Aorta (tissue), 5 donors: Measurements from ENCODE around the gene EXO1. TPM values are rescaled to one million over a fixed set of nuclear protein-coding genes. Genes with fewer than 3 reads are reported as not detected.

Experiments used
- ATAC-seq: fragments of 200-7000 bp; cut with Tn5 transposase; one replicate; pipeline ENCODE4 v1.9.1; 2022; ENCODE audit warnings: moderate library complexity; ENCODE audit not compliant: low FRiP score
- DNase-seq, 2 donors: peaks; one replicate each; pipeline ENCODE4 v3.0.0-alpha.2; 2020
- H3K27ac ChIP-seq, 2 donors: one replicate each; pipeline ENCODE4 v1.5.1; 2013; ENCODE audit warnings: low read length in 2 of 2, mild to moderate bottlenecking in 2 of 2, moderate library complexity in 2 of 2, control low read depth in 1 of 2, inconsistent platforms in 1 of 2, low read depth in 1 of 2
- H3K27me3 ChIP-seq, 2 donors: one replicate each; pipeline ENCODE4 v1.6.1; 2013; ENCODE audit warnings: control low read depth in 1 of 2, low read length in 1 of 2, mild to moderate bottlenecking in 1 of 2, moderate library complexity in 1 of 2; ENCODE audit not compliant: insufficient read depth in 2 of 2, control insufficient read depth in 1 of 2
- H3K36me3 ChIP-seq, 2 donors: one replicate each; pipeline ENCODE4 v1.6.1; 2013; ENCODE audit warnings: control low read depth in 1 of 2, low read length in 1 of 2, mild to moderate bottlenecking in 1 of 2; ENCODE audit not compliant: insufficient read depth in 2 of 2, control insufficient read depth in 1 of 2
- H3K4me1 ChIP-seq, 2 donors: one replicate each; pipeline ENCODE4 v1.6.1; 2013; ENCODE audit warnings: low read length in 2 of 2, control low read depth in 1 of 2, mild to moderate bottlenecking in 1 of 2, moderate library complexity in 1 of 2; ENCODE audit not compliant: insufficient read depth in 2 of 2, control insufficient read depth in 1 of 2
- H3K4me3 ChIP-seq, 2 donors: one replicate each; pipeline ENCODE4 v1.5.1; 2013; ENCODE audit warnings: low read length in 2 of 2, control low read depth in 1 of 2, mild to moderate bottlenecking in 1 of 2
- H3K9me3 ChIP-seq: one replicate; pipeline ENCODE4 v1.6.1; 2013; ENCODE audit warnings: mild to moderate bottlenecking, low read length; ENCODE audit not compliant: control insufficient read depth
- WGBS, 2 donors: extraction: QIAGEN DNeasy Blood & Tissue Kit; methylation state at CpG; one replicate each; pipeline ENCODE4 v1.1.7; 2013; 5-methylcytosine and 5-hydroxymethylcytosine counted together
- intact Hi-C, 2 donors: fragments of 100-400 bp; cut with DNase I; formaldehyde crosslinking; loops; one replicate each; pipeline versions ENCODE4 v1.14.2 to v1.15.0; 2022
- polyA plus RNA-seq, 2 donors: library from polyadenylated mRNA; stranded (reverse); fragments of 200-250 nt; gene quantifications; one replicate each; pipeline ENCODE4 v1.2.3, GENCODE V29; 2013
- total RNA-seq, 2 donors: library from RNA; stranded (reverse); fragmentation: NEBNext Ultra II Directional; extraction: Animal tissue kit (Norgen Biotek cat#: 25700); gene quantifications; one replicate each; pipeline ENCODE4 v1.2.1, GENCODE V29; 2021
- donor health status: healthy with polysubstance abuse.
- donor health status: Bipolar disorder and iron deficiency.
- donor health status: DM: no; HTN: no; CAD: no.
- donor health status: DM: no; HTN: no; CAD: no.
- donor health status: DM: yes; HTN: yes; CAD: no.

The EXO1 gene
- total and polyA plus RNA-seq, 4 donors, result 0.38 to 1.5 (median 0.89) TPM

DNA sequence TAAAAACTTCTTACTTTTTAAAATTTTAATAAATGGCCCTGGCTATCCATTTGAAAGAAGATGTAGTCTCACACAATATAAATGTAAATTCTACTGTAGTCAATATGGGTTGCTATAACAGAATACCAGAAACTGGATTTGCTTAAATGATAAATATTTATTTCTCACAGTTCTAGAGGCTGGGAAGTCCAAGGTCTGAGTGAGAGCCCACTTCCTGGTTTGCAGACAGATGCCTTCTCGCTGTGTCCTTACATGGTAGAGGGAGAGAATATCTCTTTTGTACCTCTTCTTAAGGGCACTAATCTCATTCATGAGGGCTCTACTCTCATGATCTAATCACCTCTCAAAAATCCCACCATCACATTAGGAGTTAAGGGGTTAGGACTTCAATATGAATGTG is 35.2 kb downstream of the EXO1 start:
- Histone ChIP-seq H3K4me1 (no peaks in the 10 kb centered on the region), H3K9me3 (no peaks in the 10 kb centered on the region), H3K27ac (no peak overlapping the region), H3K36me3 (no peaks in the 10 kb centered on the region), H3K27me3 (no peaks in the 10 kb centered on the region), H3K4me3 (no peak overlapping the region)
- intact Hi-C loops, result no loop called here
- WGBS, 2 donors, result 0 to 58% methylated on average over 1 of the region's 1 CpG
- DNase-seq, result no peak
- ATAC-seq, result no peak

GRCh38 chr1:241888232-241888631 is 40.2 kb downstream of the EXO1 start:
- Histone ChIP-seq H3K4me1 (no peaks in the 10 kb centered on the region), H3K9me3 (no peaks in the 10 kb centered on the region), H3K27me3 (no peaks in the 10 kb centered on the region), H3K27ac (no peak overlapping the region), H3K4me3 (no peak overlapping the region), H3K36me3 (no peaks in the 10 kb centered on the region)
- intact Hi-C loops, result no loop called here
- DNase-seq, result no peak
- whole genome bisulfite sequencing, 2 donors, result 91 to 94% methylated on average over 4 of the region's 4 CpGs
- ATAC-seq, result no peak

DNA sequence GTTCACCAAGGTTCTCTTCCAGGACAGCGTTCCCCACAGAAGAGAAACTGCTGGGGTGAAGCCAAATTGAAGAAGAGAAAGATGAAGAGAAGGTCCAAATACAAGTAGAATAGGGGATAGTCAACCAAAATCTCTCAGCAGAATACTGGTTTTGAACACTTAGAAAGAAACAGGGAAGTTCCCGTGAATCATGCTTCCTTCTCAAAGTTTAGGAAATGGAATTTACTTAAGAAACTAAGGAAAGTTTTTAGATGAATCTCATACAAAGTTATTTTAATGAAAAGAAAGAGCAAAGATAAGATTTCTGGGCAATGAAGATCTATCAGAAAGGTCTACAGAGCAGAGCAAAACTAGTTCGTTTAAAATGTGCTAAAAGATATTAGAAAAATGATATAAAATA is 43.3 kb downstream of the EXO1 start:
- Histone ChIP-seq H3K4me3 (no peak overlapping the region), H3K4me1 (no peaks in the 10 kb centered on the region), H3K9me3 (no peaks in the 10 kb centered on the region), H3K27me3 (no peaks in the 10 kb centered on the region), H3K36me3 (no peaks in the 10 kb centered on the region), H3K27ac (no peak overlapping the region)
- ATAC-seq, result no peak
- WGBS, 2 donors, result 77 to 89% methylated on average over 3 of the region's 3 CpGs
- intact Hi-C loops, result no loop called here
- DNase-seq, result no peak

GRCh38 chr1:241894016-241894415 is 46.0 kb downstream of the EXO1 start:
- no peak for DNase-seq
- H3K27me3 ChIP-seq, result no peaks in the 10 kb centered on the region
- no peak overlapping the region for H3K4me3 ChIP-seq
- ATAC-seq, result no peak
- no peaks in the 10 kb centered on the region for H3K9me3 ChIP-seq
- 61 to 68% methylated on average over 3 of the region's 3 CpGs for WGBS, 2 donors
- H3K36me3 ChIP-seq, result no peaks in the 10 kb centered on the region
- no peak overlapping the region for H3K27ac ChIP-seq
- no peaks in the 10 kb centered on the region for H3K4me1 ChIP-seq
- intact Hi-C loops, result no loop called here

- WGBS, 2 donors, result 89 to 91% methylated on average over 2 of the region's 2 CpGs
- no peak for ATAC-seq
- H3K4me1 ChIP-seq, result no peaks in the 10 kb centered on the region
- intact Hi-C loops, result no loop called here
- DNase-seq, result no peak
- no peak overlapping the region for H3K4me3 ChIP-seq
- H3K36me3 ChIP-seq, result no peaks in the 10 kb centered on the region
- H3K27ac ChIP-seq, result no peak overlapping the region
- H3K27me3 ChIP-seq, result no peaks in the 10 kb centered on the region
- no peaks in the 10 kb centered on the region for H3K9me3 ChIP-seq
Observed at GRCh38 chr1:241895013-241895412, 47.0 kb downstream of the EXO1 start.

- no peak for ATAC-seq
- H3K27ac ChIP-seq, result no peak overlapping the region
- peaks cover 2% of the 10 kb centered on the region for H3K9me3 ChIP-seq
- H3K4me1 ChIP-seq, result no peaks in the 10 kb centered on the region
- intact Hi-C loops, result no loop called here
- H3K4me3 ChIP-seq, result no peak overlapping the region
- no peak for DNase-seq
- H3K36me3 ChIP-seq, result no peaks in the 10 kb centered on the region
- no peaks in the 10 kb centered on the region for H3K27me3 ChIP-seq
Observed at GRCh38 chr1:241896670-241896962, 48.6 kb downstream of the EXO1 start.

- DNase-seq, result no peak
- H3K4me1 ChIP-seq, result no peaks in the 10 kb centered on the region
- no peaks in the 10 kb centered on the region for H3K27me3 ChIP-seq
- intact Hi-C loops, result no loop called here
- H3K36me3 ChIP-seq, result no peaks in the 10 kb centered on the region
- WGBS, 2 donors, result 92 to 94% methylated on average over 5 of the region's 5 CpGs
- H3K27ac ChIP-seq, result no peak overlapping the region
- peaks cover 2% of the 10 kb centered on the region for H3K9me3 ChIP-seq
- H3K4me3 ChIP-seq, result no peak overlapping the region
- no peak for ATAC-seq
Observed at GRCh38 chr1:241899210-241899609, 51.2 kb downstream of the EXO1 start.

DNA sequence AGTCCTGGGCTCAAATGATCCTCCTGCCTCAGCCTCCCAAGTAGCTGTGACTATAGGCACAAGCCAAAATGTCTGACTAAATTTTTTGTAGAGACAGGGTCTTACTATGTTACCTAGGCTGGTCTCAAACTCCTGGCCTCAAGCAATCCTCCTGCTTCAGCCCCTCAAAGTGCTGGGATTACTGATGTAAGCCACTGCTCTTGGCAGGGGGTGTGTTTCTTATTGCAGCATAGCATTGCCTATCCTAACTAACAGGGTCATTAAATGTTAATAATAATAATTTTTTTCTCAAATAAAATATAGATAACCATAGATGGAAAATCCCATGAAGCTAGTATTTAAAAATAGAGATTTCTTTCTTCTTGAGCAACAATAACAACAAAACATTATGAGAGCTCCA is 52.4 kb downstream of the EXO1 start:
- no peak for DNase-seq
- H3K4me1 ChIP-seq, result no peaks in the 10 kb centered on the region
- peaks cover 2% of the 10 kb centered on the region for H3K9me3 ChIP-seq
- no peak for ATAC-seq
- no peaks in the 10 kb centered on the region for H3K36me3 ChIP-seq
- no peak overlapping the region for H3K4me3 ChIP-seq
- H3K27me3 ChIP-seq, result no peaks in the 10 kb centered on the region
- intact Hi-C loops, result no loop called here
- no peak overlapping the region for H3K27ac ChIP-seq

DNA sequence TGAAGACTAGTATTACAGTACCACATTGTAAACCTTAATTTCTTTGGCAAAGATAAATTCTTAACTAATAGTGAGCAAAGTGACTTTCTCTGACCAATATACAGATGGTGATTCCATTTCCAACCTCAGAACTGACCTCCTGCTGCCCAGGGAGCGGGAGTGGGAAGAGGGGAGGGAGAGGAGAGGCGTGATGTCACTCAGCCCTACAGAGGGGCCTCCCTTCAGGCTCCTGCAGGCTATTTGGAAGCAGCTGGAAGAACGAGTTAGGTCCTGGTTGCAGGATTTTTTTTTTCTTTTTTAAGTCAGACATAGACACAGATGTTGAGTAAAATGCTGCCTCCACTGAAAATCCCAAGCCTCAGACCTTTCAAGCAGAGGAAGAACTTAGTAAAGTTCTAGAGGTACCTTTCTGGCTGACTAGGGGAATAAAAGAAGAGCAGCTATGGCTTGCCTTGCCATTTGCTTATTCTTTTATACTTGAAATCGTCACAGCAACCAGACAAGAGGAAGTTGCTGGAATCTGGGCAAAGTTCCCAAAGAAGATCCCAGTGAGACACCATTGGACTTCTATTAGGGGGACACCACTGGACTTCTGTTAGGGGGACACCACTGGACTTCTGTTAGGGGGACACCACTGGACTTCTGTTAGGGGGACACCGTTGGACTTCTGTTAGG is 54.5 kb downstream of the EXO1 start:
- WGBS, 2 donors, result 69% methylated on average over 5 of the region's 5 CpGs
- ATAC-seq (no peak), DNase-seq (no peak)
- Histone ChIP-seq H3K4me3 (no peak overlapping the region), H3K27me3 (no peaks in the 10 kb centered on the region), H3K9me3 (peaks cover 2% of the 10 kb centered on the region), H3K27ac (no peak overlapping the region), H3K4me1 (no peaks in the 10 kb centered on the region), H3K36me3 (no peaks in the 10 kb centered on the region)
- intact Hi-C loops, result no loop called here
